Neural cell (in vitro differentiated cells): ENCODE data around the gene CHN1. TPM values are rescaled to one million over a fixed set of nuclear protein-coding genes. Genes with fewer than 3 reads are reported as not detected.

ENCODE experiments used
- H2AFZ ChIP-seq: fragments of 200-600, 300-800 bp; sonication (generic), shearing (Covaris generic); 2 replicates; pipeline ENCODE4 v1.6.0; 2014; ENCODE audit warnings: low read depth, mild to moderate bottlenecking, antibody characterized with exemption, low read length, moderate library complexity
- H3F3A ChIP-seq: fragments of 200-600 bp; shearing (Covaris generic); 2 replicates; pipeline ENCODE4 v1.6.1; 2016; ENCODE audit warnings: mild to moderate bottlenecking, moderate library complexity, mixed read lengths, antibody characterized with exemption, low read length; ENCODE audit not compliant: insufficient read depth, poor library complexity, severe bottlenecking
- H3K27ac ChIP-seq: fragments of 200-600, 300-800 bp; sonication (generic), shearing (Covaris generic); 2 replicates; pipeline ENCODE4 v1.5.1; 2014; ENCODE audit warnings: mild to moderate bottlenecking, low read length, moderate library complexity
- H3K27me3 ChIP-seq: fragments of 300-800, 200-600 bp; sonication (generic), shearing (Covaris generic); 2 replicates; pipeline ENCODE4 v1.6.0; 2014; ENCODE audit warnings: mild to moderate bottlenecking, low read depth, low read length, moderate library complexity; ENCODE audit not compliant: insufficient read depth
- H3K36me3 ChIP-seq: fragments of 300-800, 200-600 bp; sonication (generic), shearing (Covaris generic); 2 replicates; pipeline ENCODE4 v1.5.1; 2014; ENCODE audit warnings: mild to moderate bottlenecking, antibody characterized with exemption, low read length, moderate library complexity; ENCODE audit not compliant: insufficient read depth
- H3K4me2 ChIP-seq: fragments of 300-800, 200-600 bp; sonication (generic), shearing (Covaris generic); 2 replicates; pipeline ENCODE4 v1.6.0; 2014; ENCODE audit warnings: mild to moderate bottlenecking, low read length
- H3K4me3 ChIP-seq: fragments of 300-800, 200-600 bp; sonication (generic), shearing (Covaris generic); 2 replicates; pipeline ENCODE4 v1.5.1; 2014; ENCODE audit warnings: mild to moderate bottlenecking, low read length, moderate library complexity
- H3K79me2 ChIP-seq: fragments of 200-600 bp; shearing (Covaris generic); replicated peaks from 2 replicates; pipeline ENCODE4 v1.6.0; 2014; ENCODE audit warnings: mild to moderate bottlenecking, low read length, moderate library complexity; ENCODE audit not compliant: insufficient read depth
- H3K9ac ChIP-seq: fragments of 300-800, 200-600 bp; sonication (generic), shearing (Covaris generic); 2 replicates; pipeline ENCODE4 v1.6.1; 2016; ENCODE audit warnings: mild to moderate bottlenecking, low read length, mixed read lengths
- H3K9me2 ChIP-seq: fragments of 200-600 bp; shearing (Covaris generic); 2 replicates; pipeline ENCODE4 v1.6.1; 2016; ENCODE audit warnings: mild to moderate bottlenecking, low read length, mixed read lengths; ENCODE audit not compliant: insufficient read depth
- H3K9me3 ChIP-seq: fragments of 200-600, 300-800 bp; sonication (generic), shearing (Covaris generic); 2 replicates; pipeline ENCODE4 v1.6.1; 2016; ENCODE audit warnings: mild to moderate bottlenecking, mixed run types, low read length, moderate library complexity, mixed read lengths
- H4K20me1 ChIP-seq: fragments of 200-600 bp; shearing (Covaris generic); 2 replicates; pipeline ENCODE4 v1.6.1; 2016; ENCODE audit warnings: mild to moderate bottlenecking, mixed run types; ENCODE audit not compliant: insufficient read depth
- EP300 ChIP-seq: fragments of 450-650 bp; conservative IDR thresholded peaks from 2 replicates; pipeline ENCODE4 v1.6.1; 2014; ENCODE audit warnings: antibody characterized with exemption, mild to moderate bottlenecking, moderate library complexity; ENCODE audit not compliant: poor library complexity, severe bottlenecking
- EZH2 ChIP-seq: fragments of 200-600, 300-800 bp; shearing (Covaris generic), sonication (generic); IDR thresholded peaks from 2 replicates; pipeline ENCODE4 v1.6.1; 2014; ENCODE audit warnings: antibody characterized with exemption, low read length, borderline replicate concordance, mild to moderate bottlenecking; ENCODE audit not compliant: insufficient read depth, poor library complexity, severe bottlenecking
- MXI1 ChIP-seq: fragments of 450-650 bp; conservative IDR thresholded peaks from 2 replicates; pipeline ENCODE4 v1.6.1; 2014; ENCODE audit warnings: antibody characterized with exemption, mild to moderate bottlenecking; ENCODE audit not compliant: poor library complexity, severe bottlenecking
- POLR2AphosphoS5 ChIP-seq: IDR thresholded peaks from 2 replicates; pipeline ENCODE4 v1.6.1; 2012
- RAD21 ChIP-seq: fragments of 450-650 bp; conservative IDR thresholded peaks from 2 replicates; pipeline ENCODE4 v1.6.1; 2014; ENCODE audit warnings: antibody characterized with exemption, mild to moderate bottlenecking, moderate library complexity
- SMC3 ChIP-seq: fragments of 450-650 bp; conservative IDR thresholded peaks from 2 replicates; pipeline ENCODE4 v1.6.1; 2014; ENCODE audit warnings: antibody characterized with exemption, mild to moderate bottlenecking, moderate library complexity; ENCODE audit not compliant: poor library complexity
- TAF1 ChIP-seq: IDR thresholded peaks from 2 replicates; pipeline ENCODE4 v1.6.1; 2012; ENCODE audit warnings: low read depth
- polyA plus RNA-seq: library from polyadenylated mRNA; depleted of rRNA; stranded (reverse); fragments of >200 nt; gene quantifications from 2 replicates; pipeline ENCODE4 v1.2.3, GENCODE V29; 2014
- TF ChIP-seq, protein P1 (sequence below): fragments of 450-650 bp; IDR thresholded peaks from 2 replicates; pipeline ENCODE4 v1.5.1; 2014; ENCODE audit warnings: antibody characterized with exemption, mild to moderate bottlenecking, moderate library complexity; ENCODE audit not compliant: poor library complexity, severe bottlenecking
- TF ChIP-seq, protein P2 (sequence below): IDR thresholded peaks from 2 replicates; pipeline ENCODE4 v1.6.1; 2012; ENCODE audit warnings: borderline replicate concordance

Gene CHN1
- polyA plus RNA-seq, 1 donor from 2014 or later, result 133 TPM

DNA sequence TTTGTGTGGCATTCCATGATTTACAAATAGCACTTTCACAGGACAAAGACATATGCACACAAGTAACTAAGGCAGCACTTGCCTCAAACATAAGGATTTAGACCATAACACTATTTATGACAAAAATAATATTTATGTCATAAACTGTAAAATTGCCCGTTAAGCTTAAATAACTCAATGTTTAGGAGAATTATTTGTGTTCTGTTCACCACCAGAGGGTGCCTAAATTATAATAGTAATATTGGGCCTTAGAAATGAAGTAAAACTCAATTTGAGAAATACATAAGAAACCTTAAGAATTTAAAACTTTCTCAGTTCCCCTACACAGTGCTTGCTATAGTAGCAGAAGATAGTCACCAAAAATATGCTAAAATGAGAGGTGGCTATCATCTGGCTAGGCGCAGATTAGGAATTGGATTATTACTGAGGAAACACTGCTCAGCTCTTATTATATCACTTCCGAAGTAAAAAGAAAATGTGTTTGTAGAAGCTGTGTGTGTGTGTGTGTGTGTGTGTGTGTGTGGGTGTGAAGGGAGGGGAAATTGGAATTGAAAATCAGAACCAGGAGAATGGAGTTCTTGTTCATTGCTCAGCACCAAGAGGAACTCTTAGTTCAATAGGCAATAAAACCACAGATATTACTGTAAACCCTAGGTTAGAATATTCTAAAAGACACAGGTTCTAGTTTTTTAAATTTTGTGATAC is 4.9 kb upstream of the CHN1 start:
- H3K27ac ChIP-seq, result no peak overlapping the region
- no peaks in the 10 kb centered on the region for H3K9me2 ChIP-seq
- peaks cover 5% of the 10 kb centered on the region for H3F3A ChIP-seq
- no peak overlapping the region for H3K4me3 ChIP-seq
- no peaks in the 10 kb centered on the region for H3K36me3 ChIP-seq
- TF ChIP-seq, protein P1, sequence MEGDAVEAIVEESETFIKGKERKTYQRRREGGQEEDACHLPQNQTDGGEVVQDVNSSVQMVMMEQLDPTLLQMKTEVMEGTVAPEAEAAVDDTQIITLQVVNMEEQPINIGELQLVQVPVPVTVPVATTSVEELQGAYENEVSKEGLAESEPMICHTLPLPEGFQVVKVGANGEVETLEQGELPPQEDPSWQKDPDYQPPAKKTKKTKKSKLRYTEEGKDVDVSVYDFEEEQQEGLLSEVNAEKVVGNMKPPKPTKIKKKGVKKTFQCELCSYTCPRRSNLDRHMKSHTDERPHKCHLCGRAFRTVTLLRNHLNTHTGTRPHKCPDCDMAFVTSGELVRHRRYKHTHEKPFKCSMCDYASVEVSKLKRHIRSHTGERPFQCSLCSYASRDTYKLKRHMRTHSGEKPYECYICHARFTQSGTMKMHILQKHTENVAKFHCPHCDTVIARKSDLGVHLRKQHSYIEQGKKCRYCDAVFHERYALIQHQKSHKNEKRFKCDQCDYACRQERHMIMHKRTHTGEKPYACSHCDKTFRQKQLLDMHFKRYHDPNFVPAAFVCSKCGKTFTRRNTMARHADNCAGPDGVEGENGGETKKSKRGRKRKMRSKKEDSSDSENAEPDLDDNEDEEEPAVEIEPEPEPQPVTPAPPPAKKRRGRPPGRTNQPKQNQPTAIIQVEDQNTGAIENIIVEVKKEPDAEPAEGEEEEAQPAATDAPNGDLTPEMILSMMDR, result no peak
- TF ChIP-seq POLR2AphosphoS5 (no peak), TAF1 (no peak), MXI1 (no peak), EP300 (no peak), EZH2 (no peak), SMC3 (no peak), RAD21 (no peak)
- TF ChIP-seq, protein P2, sequence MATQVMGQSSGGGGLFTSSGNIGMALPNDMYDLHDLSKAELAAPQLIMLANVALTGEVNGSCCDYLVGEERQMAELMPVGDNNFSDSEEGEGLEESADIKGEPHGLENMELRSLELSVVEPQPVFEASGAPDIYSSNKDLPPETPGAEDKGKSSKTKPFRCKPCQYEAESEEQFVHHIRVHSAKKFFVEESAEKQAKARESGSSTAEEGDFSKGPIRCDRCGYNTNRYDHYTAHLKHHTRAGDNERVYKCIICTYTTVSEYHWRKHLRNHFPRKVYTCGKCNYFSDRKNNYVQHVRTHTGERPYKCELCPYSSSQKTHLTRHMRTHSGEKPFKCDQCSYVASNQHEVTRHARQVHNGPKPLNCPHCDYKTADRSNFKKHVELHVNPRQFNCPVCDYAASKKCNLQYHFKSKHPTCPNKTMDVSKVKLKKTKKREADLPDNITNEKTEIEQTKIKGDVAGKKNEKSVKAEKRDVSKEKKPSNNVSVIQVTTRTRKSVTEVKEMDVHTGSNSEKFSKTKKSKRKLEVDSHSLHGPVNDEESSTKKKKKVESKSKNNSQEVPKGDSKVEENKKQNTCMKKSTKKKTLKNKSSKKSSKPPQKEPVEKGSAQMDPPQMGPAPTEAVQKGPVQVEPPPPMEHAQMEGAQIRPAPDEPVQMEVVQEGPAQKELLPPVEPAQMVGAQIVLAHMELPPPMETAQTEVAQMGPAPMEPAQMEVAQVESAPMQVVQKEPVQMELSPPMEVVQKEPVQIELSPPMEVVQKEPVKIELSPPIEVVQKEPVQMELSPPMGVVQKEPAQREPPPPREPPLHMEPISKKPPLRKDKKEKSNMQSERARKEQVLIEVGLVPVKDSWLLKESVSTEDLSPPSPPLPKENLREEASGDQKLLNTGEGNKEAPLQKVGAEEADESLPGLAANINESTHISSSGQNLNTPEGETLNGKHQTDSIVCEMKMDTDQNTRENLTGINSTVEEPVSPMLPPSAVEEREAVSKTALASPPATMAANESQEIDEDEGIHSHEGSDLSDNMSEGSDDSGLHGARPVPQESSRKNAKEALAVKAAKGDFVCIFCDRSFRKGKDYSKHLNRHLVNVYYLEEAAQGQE, result no peak
- H3K4me2 ChIP-seq, result no peak overlapping the region
- H3K9ac ChIP-seq, result no peak overlapping the region
- no peaks in the 10 kb centered on the region for H3K9me3 ChIP-seq
- no peaks in the 10 kb centered on the region for H4K20me1 ChIP-seq
- H3K79me2 ChIP-seq, result no peaks in the 10 kb centered on the region
- no peak overlapping the region for H2AFZ ChIP-seq
- no peaks in the 10 kb centered on the region for H3K27me3 ChIP-seq

DNA sequence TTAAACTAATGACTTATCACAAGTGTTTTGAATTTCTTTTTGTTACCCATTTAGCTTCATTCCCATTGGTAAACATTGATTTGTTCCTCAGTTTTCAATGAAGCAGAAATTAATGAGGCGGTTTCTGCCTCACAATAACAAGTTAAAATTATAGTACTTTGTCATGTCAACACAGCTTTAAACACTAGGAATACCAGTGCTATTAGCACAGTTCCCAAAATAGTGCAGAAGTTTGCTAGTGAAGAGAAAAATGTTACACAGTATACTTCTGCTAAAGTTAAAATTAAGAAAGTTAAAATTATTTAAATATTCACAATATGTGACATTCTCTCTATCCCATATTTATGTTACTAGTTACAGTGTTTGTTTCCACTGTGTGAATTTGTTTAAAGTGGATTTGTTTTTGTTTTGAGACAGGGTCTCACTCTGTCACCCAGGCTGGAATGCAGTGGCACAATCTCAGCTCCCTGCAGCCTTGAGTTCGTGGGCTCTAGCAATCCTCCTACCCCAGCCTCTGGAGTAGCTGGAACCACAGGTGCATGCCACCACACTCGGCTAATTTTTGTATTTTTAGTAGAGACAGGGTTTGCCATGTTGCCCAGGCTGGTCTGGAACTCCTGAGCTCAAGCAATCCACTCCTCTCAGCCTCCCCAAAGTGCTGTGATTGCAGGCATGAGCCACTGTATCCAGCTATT is 3.8 kb upstream of the CHN1 start:
- no peak overlapping the region for H3K9ac ChIP-seq
- H3K4me2 ChIP-seq, result no peak overlapping the region
- TF ChIP-seq RAD21, result no peak
- TF ChIP-seq MXI1, result no peak
- no peak for TF ChIP-seq TAF1
- no peak for TF ChIP-seq SMC3
- TF ChIP-seq, protein P2, result no peak
- TF ChIP-seq POLR2AphosphoS5, result no peak
- TF ChIP-seq EP300, result no peak
- TF ChIP-seq, protein P1, result no peak
- TF ChIP-seq EZH2, result no peak
- no peak overlapping the region for H2AFZ ChIP-seq
- no peak overlapping the region for H3K4me3 ChIP-seq
- no peaks in the 10 kb centered on the region for H3K36me3 ChIP-seq
- peaks cover 5% of the 10 kb centered on the region for H3K79me2 ChIP-seq
- H4K20me1 ChIP-seq, result no peaks in the 10 kb centered on the region
- no peak overlapping the region for H3K27ac ChIP-seq
- H3K9me2 ChIP-seq, result no peaks in the 10 kb centered on the region
- no peaks in the 10 kb centered on the region for H3K27me3 ChIP-seq
- H3F3A ChIP-seq, result peaks cover 5% of the 10 kb centered on the region
- no peaks in the 10 kb centered on the region for H3K9me3 ChIP-seq
